AG04450 (cell line): Measurements from ENCODE around the gene NKX1-1. TPM values are rescaled to one million over a fixed set of nuclear protein-coding genes. Genes with fewer than 3 reads are reported as not detected.

Experiments
- CTCF ChIA-PET: fragments of 300-600, 350-600 bp; formaldehyde crosslinking; extraction: SDS; loops from one replicate; lab custom pipeline; 2022; ENCODE audit warnings: antibody characterized with exemption, inconsistent platforms; lab: Charles Lee
- POLR2A ChIA-PET: fragments of 350-600 bp; formaldehyde crosslinking; extraction: SDS; loops from one replicate; lab custom pipeline; 2021; ENCODE audit warnings: antibody characterized with exemption, inconsistent platforms; lab: Yijun Ruan, JAX
- DNase-seq: peaks from one replicate; pipeline ENCODE4 v3.0.0-alpha.2; 2011; ENCODE audit warnings: low read depth, low spot score
- H3K27ac ChIP-seq: one replicate; pipeline ENCODE4 v1.5.1; 2012; ENCODE audit warnings: low read depth, low read length, control low read depth
- H3K27me3 ChIP-seq: one replicate; pipeline ENCODE4 v1.6.0; 2012; ENCODE audit warnings: low read length; ENCODE audit not compliant: control insufficient read depth, insufficient read depth
- H3K4me3 ChIP-seq: 2 replicates; pipeline ENCODE4 v1.5.1; 2011; ENCODE audit warnings: mild to moderate bottlenecking, low read depth, low read length, control low read depth
- H3K9me3 ChIP-seq: 2 replicates; pipeline ENCODE4 v1.5.1; 2012; ENCODE audit warnings: low read length; ENCODE audit not compliant: control insufficient read depth, insufficient read depth
- CTCF ChIP-seq: IDR thresholded peaks from 2 replicates; pipeline ENCODE4 v1.5.1; 2011; ENCODE audit warnings: low read depth, low read length, control low read depth, inconsistent platforms
- polyA plus RNA-seq: library from polyadenylated mRNA; depleted of rRNA; stranded (reverse); fragments of >200 nt; gene quantifications from 2 replicates; pipeline ENCODE4 v1.2.3, GENCODE V29; 2011

NKX1-1 gene
- polyA plus RNA-seq, 1 experiment, result not detected

GRCh38 chr4:1406981-1407656 lies 877 bp upstream of the NKX1-1 start:
- Histone ChIP-seq H3K27ac (no peak overlapping the region), H3K27me3 (peaks cover 58% of the 10 kb centered on the region), H3K9me3 (peaks cover 8% of the 10 kb centered on the region), H3K4me3 (no peak overlapping the region)
- POLR2A ChIA-PET, result no interaction called here
- no peak for DNase-seq
- TF ChIP-seq CTCF, result no peak
- CTCF ChIA-PET, result no interaction called here

DNA sequence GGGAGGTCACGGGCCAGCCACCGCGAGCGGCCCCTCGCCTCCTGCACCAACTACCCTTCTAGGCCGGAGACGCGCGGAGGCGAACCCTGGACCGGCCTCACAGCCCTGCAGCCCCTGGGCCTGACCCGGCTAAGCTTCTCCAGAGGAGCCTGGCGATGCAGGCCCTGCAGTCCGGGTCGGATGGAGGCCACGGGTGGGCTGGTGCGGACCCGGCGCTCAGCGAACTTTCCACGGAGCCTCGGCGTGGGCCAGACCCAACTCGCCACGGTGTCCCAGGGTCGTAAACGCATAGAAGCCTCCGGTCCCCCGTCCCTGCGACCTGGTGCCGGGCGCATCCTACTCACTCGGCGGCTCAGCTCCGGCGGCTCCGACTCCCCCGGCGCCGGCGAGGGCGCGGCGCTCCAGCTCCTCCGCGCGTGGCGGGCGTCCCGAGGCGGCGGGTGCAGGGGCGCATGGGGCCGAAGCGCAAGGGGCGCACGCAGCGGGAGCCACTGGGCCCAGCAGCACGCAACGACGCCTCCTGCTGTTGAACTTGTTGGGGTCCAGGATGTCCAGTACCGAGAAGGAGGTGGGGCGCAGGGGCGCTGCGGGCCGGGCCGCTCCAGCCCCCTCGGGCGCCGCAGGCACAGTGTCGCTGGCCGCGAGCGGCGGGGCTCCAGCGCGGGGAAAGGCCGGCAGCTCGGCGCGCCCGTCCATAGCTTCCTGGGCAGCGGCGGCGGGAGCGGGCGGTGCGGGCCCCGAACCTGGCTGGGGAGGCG lies 427 bp downstream of the NKX1-1 start:
- POLR2A ChIA-PET, result no interaction called here
- H3K9me3 ChIP-seq, result peaks cover 6% of the 10 kb centered on the region
- H3K27ac ChIP-seq, result no peak overlapping the region
- CTCF ChIA-PET, result no interaction called here
- peaks cover 64% of the 10 kb centered on the region for H3K27me3 ChIP-seq
- TF ChIP-seq CTCF, result no peak
- DNase-seq, result no peak
- H3K4me3 ChIP-seq, result no peak overlapping the region

DNA sequence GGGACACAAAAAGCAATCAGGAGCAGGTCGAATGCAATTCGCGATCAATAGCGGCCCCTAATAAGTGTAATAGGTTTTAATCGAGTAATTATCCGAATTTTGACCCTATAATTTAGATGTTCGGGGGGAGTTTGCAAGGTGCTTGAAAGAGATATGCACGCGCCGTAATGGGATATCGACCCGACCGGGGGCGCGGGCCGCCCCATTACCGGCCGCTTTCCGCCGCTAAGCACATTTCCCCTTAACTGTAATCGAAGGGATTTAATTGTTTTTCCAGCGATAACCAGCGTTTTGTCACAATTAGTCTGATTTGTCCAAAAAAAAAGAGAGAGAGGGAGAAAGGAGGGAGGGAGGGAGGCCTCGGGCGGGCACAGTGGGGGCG lies 997 bp downstream of the NKX1-1 start:
- peaks cover 61% of the 10 kb centered on the region for H3K27me3 ChIP-seq
- POLR2A ChIA-PET, result no interaction called here

DNA sequence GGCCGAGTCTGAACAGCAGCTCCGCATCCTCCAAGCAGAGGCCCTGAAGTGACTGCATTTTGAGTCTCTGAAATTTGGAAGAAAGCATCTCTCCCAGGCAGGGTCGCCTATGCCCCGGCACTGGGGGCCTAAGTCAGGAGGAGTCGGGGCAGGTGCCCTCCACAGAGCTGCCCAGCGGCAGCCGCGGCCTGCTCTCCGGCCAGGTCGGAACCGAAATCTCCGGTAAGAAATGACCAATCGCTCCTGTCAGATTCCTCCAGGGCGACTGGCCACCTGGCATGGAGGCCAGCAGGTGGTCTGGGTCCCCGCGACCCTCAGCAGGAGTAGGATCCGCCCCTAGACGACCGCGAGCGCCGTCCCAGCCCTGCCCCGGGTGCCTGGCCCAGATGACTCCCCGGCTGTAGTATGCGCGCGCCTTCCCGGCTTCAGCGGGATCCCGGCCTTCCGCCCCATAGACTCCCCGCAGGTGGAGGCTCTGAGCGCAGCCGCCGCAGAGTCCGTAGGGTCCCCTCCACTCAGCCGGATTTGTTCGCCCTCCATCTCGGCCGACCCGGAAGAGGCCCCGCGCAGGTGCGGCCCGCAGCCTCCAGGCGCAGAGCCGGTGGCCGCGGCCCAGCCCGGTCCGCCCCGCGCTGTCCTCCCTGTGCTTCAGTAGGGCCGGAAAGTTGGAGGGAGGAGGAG lies 1.5 kb downstream of the NKX1-1 start:
- CTCF ChIA-PET, result no interaction called here
- Histone ChIP-seq H3K27ac (no peak overlapping the region), H3K27me3 (peaks cover 61% of the 10 kb centered on the region), H3K9me3 (peaks cover 5% of the 10 kb centered on the region; the same call in 1 of the 2 replicates), H3K4me3 (no peak overlapping the region)
- TF ChIP-seq CTCF, result no peak
- POLR2A ChIA-PET, result no interaction called here
- DNase-seq, result no peak

More for the DNA sequence above, 997 bp downstream of the NKX1-1 start:
- no peak overlapping the region for H3K27ac ChIP-seq
- no peak for TF ChIP-seq CTCF
- CTCF ChIA-PET, result no interaction called here
- no peak overlapping the region for H3K4me3 ChIP-seq
- H3K9me3 ChIP-seq, result no peaks in the 10 kb centered on the region; the same call in 1 of the 2 replicates
- DNase-seq, result no peak
